ENCODE results near the gene SLC7A1.

SLC7A1 gene

GRCh38 chr13:29532821-29533220, 62.7 kb downstream of the SLC7A1 start:
- in situ Hi-C loops (cut with MboI; ENCODE audit: low sequenced_read_pairs) = no loop called here

GRCh38 chr13:29532116-29532515, 63.4 kb downstream of the SLC7A1 start:
- in situ Hi-C loops (cut with MboI; ENCODE audit: low sequenced_read_pairs) = no loop called here

- in situ Hi-C loops (cut with MboI; ENCODE audit: low sequenced_read_pairs) = no loop called here
Measured at GRCh38 chr13:29530901-29531300, 64.6 kb downstream of the SLC7A1 start.

- in situ Hi-C loops (cut with MboI; ENCODE audit: low sequenced_read_pairs) = no loop called here
Measured at GRCh38 chr13:29529754-29530153, 65.7 kb downstream of the SLC7A1 start.

- in situ Hi-C loops (cut with MboI; ENCODE audit: low sequenced_read_pairs) = no loop called here
Measured at GRCh38 chr13:29527916-29528315, 67.6 kb downstream of the SLC7A1 start.

- in situ Hi-C loops (cut with MboI; ENCODE audit: low sequenced_read_pairs) = no loop called here
Measured at GRCh38 chr13:29527511-29527910, 68.0 kb downstream of the SLC7A1 start.

GRCh38 chr13:29526741-29527140, 68.7 kb downstream of the SLC7A1 start:
- in situ Hi-C loops (cut with MboI; ENCODE audit: low sequenced_read_pairs) = no loop called here

GRCh38 chr13:29525757-29526156, 69.7 kb downstream of the SLC7A1 start:
- in situ Hi-C loops (cut with MboI; ENCODE audit: low sequenced_read_pairs) = no loop called here

GRCh38 chr13:29524641-29525040, 70.8 kb downstream of the SLC7A1 start:
- in situ Hi-C loops (cut with MboI; ENCODE audit: low sequenced_read_pairs) = loop anchor here (25.0 kb wide), 1 partner anchor 188 kb away; no protein-coding TSS in a partner anchor

GRCh38 chr13:29524176-29524575, 71.3 kb downstream of the SLC7A1 start:
- in situ Hi-C loops (cut with MboI; ENCODE audit: low sequenced_read_pairs) = loop anchor here (25.0 kb wide), 1 partner anchor 188 kb away; no protein-coding TSS in a partner anchor

- in situ Hi-C loops (cut with MboI; ENCODE audit: low sequenced_read_pairs) = loop anchor here (25.0 kb wide), 1 partner anchor 189 kb away; no protein-coding TSS in a partner anchor
Measured at GRCh38 chr13:29523199-29523961, 72.1 kb downstream of the SLC7A1 start.

GRCh38 chr13:29522044-29522685, 73.3 kb downstream of the SLC7A1 start:
- in situ Hi-C loops (cut with MboI; ENCODE audit: low sequenced_read_pairs) = loop anchor here (25.0 kb wide), 1 partner anchor 190 kb away; no protein-coding TSS in a partner anchor

GRCh38 chr13:29521336-29521735, 74.2 kb downstream of the SLC7A1 start:
- in situ Hi-C loops (cut with MboI; ENCODE audit: low sequenced_read_pairs) = loop anchor here (25.0 kb wide), 1 partner anchor 191 kb away; no protein-coding TSS in a partner anchor

- in situ Hi-C loops (cut with MboI; ENCODE audit: low sequenced_read_pairs) = loop anchor here (25.0 kb wide), 1 partner anchor 192 kb away; no protein-coding TSS in a partner anchor
Measured at GRCh38 chr13:29520671-29521070, 74.8 kb downstream of the SLC7A1 start.

GRCh38 chr13:29519921-29520320, 75.6 kb downstream of the SLC7A1 start:
- in situ Hi-C loops (cut with MboI; ENCODE audit: low sequenced_read_pairs) = loop anchor here (25.0 kb wide), 1 partner anchor 192 kb away; no protein-coding TSS in a partner anchor

GRCh38 chr13:29516880-29517279, 78.6 kb downstream of the SLC7A1 start:
- in situ Hi-C loops (cut with MboI; ENCODE audit: low sequenced_read_pairs) = loop anchor here (25.0 kb wide), 1 partner anchor 195 kb away; no protein-coding TSS in a partner anchor

- in situ Hi-C loops (cut with MboI; ENCODE audit: low sequenced_read_pairs) = loop anchor here (25.0 kb wide), 1 partner anchor 196 kb away; no protein-coding TSS in a partner anchor
Measured at GRCh38 chr13:29516012-29516411, 79.5 kb downstream of the SLC7A1 start.

- in situ Hi-C loops (cut with MboI; ENCODE audit: low sequenced_read_pairs) = loop anchor here (25.0 kb wide), 1 partner anchor 197 kb away; no protein-coding TSS in a partner anchor
Measured at GRCh38 chr13:29515372-29515771, 80.1 kb downstream of the SLC7A1 start.

GRCh38 chr13:29514720-29515310, 80.7 kb downstream of the SLC7A1 start:
- in situ Hi-C loops (cut with MboI; ENCODE audit: low sequenced_read_pairs) = loop anchor here (25.0 kb wide), 1 partner anchor 197 kb away; no protein-coding TSS in a partner anchor

- in situ Hi-C loops (cut with MboI; ENCODE audit: low sequenced_read_pairs) = loop anchor here (25.0 kb wide), 1 partner anchor 198 kb away; no protein-coding TSS in a partner anchor
Measured at GRCh38 chr13:29513981-29514719, 81.3 kb downstream of the SLC7A1 start.

Measured in HL-60/S4 (cell line).